SK-N-SH treated with all-trans-retinoic acid at 6 μM for 48 hours (cell line): Measurements from ENCODE around the gene ERCC1.

ENCODE experiments used
- ATAC-seq: fragments of 200-7000 bp; cut with Tn5 transposase; 3 replicates; pipeline ENCODE4 v1.9.1; 2020; ENCODE audit warnings: mild to moderate bottlenecking, moderate library complexity
- ARNTL ChIP-seq: fragments of 450-650 bp; formaldehyde crosslinking; IDR thresholded peaks from 2 replicates; pipeline ENCODE4 v1.5.0; 2020; ENCODE audit warnings: low read depth, mild to moderate bottlenecking, moderate library complexity, borderline replicate concordance
- BACH2 ChIP-seq: fragments of 250-450 bp; sonication (Bioruptor Pico); IDR thresholded peaks from 2 replicates; pipeline ENCODE4 v1.9.0; 2021; ENCODE audit warnings: mild to moderate bottlenecking, borderline replicate concordance
- CREB5 ChIP-seq: fragments of 250-450 bp; sonication (Bioruptor Pico); IDR thresholded peaks from 2 replicates; pipeline ENCODE4 v1.5.1; 2020; ENCODE audit warnings: low read depth, mild to moderate bottlenecking, moderate library complexity
- CSDC2 ChIP-seq: fragments of 250-450 bp; sonication (Bioruptor Pico); IDR thresholded peaks from 2 replicates; pipeline ENCODE4 v1.5.0; 2020; ENCODE audit warnings: mild to moderate bottlenecking, moderate library complexity
- GLIS3 ChIP-seq: fragments of 250-450 bp; sonication (Bioruptor Pico); IDR thresholded peaks from 2 replicates; pipeline ENCODE4 v1.5.0; 2020; ENCODE audit warnings: mild to moderate bottlenecking, moderate library complexity
- ISL1 ChIP-seq: fragments of 250-450 bp; sonication (Bioruptor Pico); IDR thresholded peaks from 2 replicates; pipeline ENCODE4 v2.1.2; 2022; ENCODE audit warnings: mild to moderate bottlenecking, moderate library complexity
- OSR1 ChIP-seq: fragments of 250-450 bp; sonication (Bioruptor Pico); IDR thresholded peaks from 2 replicates; pipeline ENCODE4 v1.8.0; 2022; ENCODE audit warnings: moderate library complexity, mild to moderate bottlenecking, inconsistent platforms
- PATZ1 ChIP-seq: fragments of 250-450 bp; sonication (Bioruptor Pico); IDR thresholded peaks from 2 replicates; pipeline ENCODE4 v1.8.0; 2020; ENCODE audit warnings: mild to moderate bottlenecking, moderate library complexity, borderline replicate concordance
- POU6F1 ChIP-seq: fragments of 250-450 bp; sonication (Bioruptor Pico); IDR thresholded peaks from 2 replicates; pipeline ENCODE4 v1.8.0; 2021; ENCODE audit warnings: low read depth, mild to moderate bottlenecking, moderate library complexity, borderline replicate concordance
- PPARA ChIP-seq: fragments of 250-450 bp; sonication (Bioruptor Pico); IDR thresholded peaks from 2 replicates; pipeline ENCODE4 v1.5.0; 2020; ENCODE audit warnings: mild to moderate bottlenecking, borderline replicate concordance
- RARB ChIP-seq: fragments of 250-450 bp; sonication (Bioruptor Pico); IDR thresholded peaks from 2 replicates; pipeline ENCODE4 v1.8.0; 2021; ENCODE audit warnings: mild to moderate bottlenecking, moderate library complexity
- SNAI2 ChIP-seq: fragments of 250-450 bp; sonication (Bioruptor Pico); IDR thresholded peaks from 2 replicates; pipeline ENCODE4 v1.5.0; 2020; ENCODE audit warnings: mild to moderate bottlenecking, moderate library complexity
- TOX ChIP-seq: fragments of 250-450 bp; sonication (Bioruptor Pico); IDR thresholded peaks from 2 replicates; pipeline ENCODE4 v1.8.0; 2021; ENCODE audit warnings: mild to moderate bottlenecking, moderate library complexity, borderline replicate concordance
- TSHZ2 ChIP-seq: fragments of 250-450 bp; sonication (Bioruptor Pico); IDR thresholded peaks from 2 replicates; pipeline ENCODE4 v1.5.0; 2020; ENCODE audit warnings: mild to moderate bottlenecking, moderate library complexity
- ZC3H10 ChIP-seq: fragments of 250-450 bp; sonication (Bioruptor Pico); IDR thresholded peaks from 2 replicates; pipeline ENCODE4 v1.5.1; 2021; ENCODE audit warnings: mild to moderate bottlenecking, moderate library complexity
- ZFP3 ChIP-seq: fragments of 250-450 bp; sonication (Bioruptor Pico); IDR thresholded peaks from 2 replicates; pipeline ENCODE4 v1.5.0; 2020; ENCODE audit warnings: mild to moderate bottlenecking, moderate library complexity
- ZFP30 ChIP-seq: fragments of 450-650 bp; formaldehyde crosslinking; IDR thresholded peaks from 2 replicates; pipeline ENCODE4 v1.5.0; 2022; ENCODE audit warnings: mild to moderate bottlenecking, moderate library complexity
- ZNF565 ChIP-seq: fragments of 450-650 bp; formaldehyde crosslinking; conservative IDR thresholded peaks from 2 replicates; pipeline ENCODE4 v1.5.0; 2020; ENCODE audit warnings: low read depth, mild to moderate bottlenecking, moderate library complexity
- ZNF70 ChIP-seq: fragments of 450-650 bp; formaldehyde crosslinking; IDR thresholded peaks from 2 replicates; pipeline ENCODE4 v1.5.0; 2020; ENCODE audit warnings: mild to moderate bottlenecking, moderate library complexity
- ZNF8 ChIP-seq: fragments of 450-650 bp; formaldehyde crosslinking; IDR thresholded peaks from 2 replicates; pipeline ENCODE4 v1.5.0; 2020; ENCODE audit warnings: mild to moderate bottlenecking, moderate library complexity

Gene ERCC1

GRCh38 chr19:45446295-45446694 is 22.6 kb upstream of the ERCC1 start:
- no peak for ATAC-seq
- TF ChIP-seq ZFP3 (CRISPR knock-in tag) (no peak), TSHZ2 (CRISPR knock-in tag) (no peak), ZNF565 (CRISPR knock-in tag) (no peak), OSR1 (CRISPR knock-in tag) (no peak), POU6F1 (CRISPR knock-in tag) (no peak), ARNTL (CRISPR knock-in tag) (no peak), ZFP30 (CRISPR knock-in tag) (no peak), ZNF70 (CRISPR knock-in tag) (no peak), BACH2 (CRISPR knock-in tag) (no peak), CSDC2 (CRISPR knock-in tag) (no peak), ISL1 (CRISPR knock-in tag) (no peak), ZNF8 (CRISPR knock-in tag) (no peak), RARB (CRISPR knock-in tag) (no peak), CREB5 (no peak), PATZ1 (CRISPR knock-in tag) (no peak), GLIS3 (CRISPR knock-in tag) (no peak), PPARA (CRISPR knock-in tag) (no peak), ZC3H10 (CRISPR knock-in tag) (no peak), SNAI2 (no peak), TOX (no peak)

GRCh38 chr19:45445139-45445538 is 21.4 kb upstream of the ERCC1 start:
- ATAC-seq, result no peak

GRCh38 chr19:45444318-45445041 is 20.8 kb upstream of the ERCC1 start:
- ATAC-seq, result peak; percentile 64
- TF ChIP-seq RARB (CRISPR knock-in tag) (no peak), ZFP30 (CRISPR knock-in tag) (0 out of 2 replicates have a peak, but pooled peaks have one; percentile 6)

More at GRCh38 chr19:45445139-45445538, 21.4 kb upstream of the ERCC1 start:
- TF ChIP-seq OSR1 (CRISPR knock-in tag) (no peak), PPARA (CRISPR knock-in tag) (no peak), SNAI2 (no peak), BACH2 (CRISPR knock-in tag) (no peak)
- TF ChIP-seq, all 23 proteins: peak for 0
